IMR-90 (cell line): ENCODE data around the gene ECSIT. TPM values are rescaled to one million over a fixed set of nuclear protein-coding genes. Genes with fewer than 3 reads are reported as not detected.

Experiments used
- ATAC-seq: fragments of 200-7000 bp; cut with Tn5 transposase; 2 replicates; pipeline ENCODE4 v1.9.1; 2020; ENCODE audit warnings: low read depth, mild to moderate bottlenecking, moderate library complexity
- BruUV-seq: library from RNA; stranded (reverse); fragments of 400-500 nt; replicated peaks from 2 replicates; lab custom pipeline; 2021; lab: Mats Ljungman, UMichigan
- CTCF ChIA-PET: fragments of 300-600 bp; formaldehyde crosslinking; extraction: SDS; loops from one replicate; lab custom pipeline; 2021; ENCODE audit warnings: antibody characterized with exemption; lab: Yijun Ruan, JAX
- POLR2A ChIA-PET: fragments of 300-600 bp; sonication (Branson Sonifier 250); formaldehyde crosslinking; loops from one replicate; lab custom pipeline; 2022; ENCODE audit warnings: antibody characterized with exemption; ENCODE audit not compliant: unreplicated experiment; lab: Charles Lee
- DNase-seq: peaks from one replicate; pipeline ENCODE4 v3.0.0; 2013
- H2AFZ ChIP-seq: replicated peaks from 2 replicates; pipeline ENCODE3; 2013; ENCODE audit warnings: low read length, mild to moderate bottlenecking; ENCODE audit not compliant: poor library complexity
- H2AK5ac ChIP-seq: 2 replicates; pipeline ENCODE4 v1.6.1; 2013; ENCODE audit warnings: low read depth, low read length, inconsistent platforms
- H2AK9ac ChIP-seq: replicated peaks from 2 replicates; pipeline ENCODE3; 2013; ENCODE audit warnings: mild to moderate bottlenecking, low read depth, low read length, moderate library complexity; ENCODE audit not compliant: poor library complexity
- H2BK120ac ChIP-seq: 2 replicates; pipeline ENCODE4 v1.6.1; 2013; ENCODE audit warnings: low read depth, low read length, inconsistent platforms
- H2BK15ac ChIP-seq: 3 replicates; pipeline ENCODE4 v1.6.1; 2013; ENCODE audit warnings: low read depth, low read length, inconsistent platforms
- H2BK20ac ChIP-seq: 2 replicates; pipeline ENCODE4 v1.6.1; 2013; ENCODE audit warnings: low read depth, mild to moderate bottlenecking, inconsistent platforms, low read length, moderate library complexity
- H2BK5ac ChIP-seq: 2 replicates; pipeline ENCODE4 v1.6.1; 2013; ENCODE audit warnings: mild to moderate bottlenecking, low read depth, low read length, inconsistent platforms; ENCODE audit not compliant: poor library complexity, severe bottlenecking
- H3K14ac ChIP-seq: replicated peaks from 2 replicates; pipeline ENCODE4 v1.6.1; 2013; ENCODE audit warnings: low read depth, low read length, inconsistent platforms
- H3K18ac ChIP-seq: 2 replicates; pipeline ENCODE4 v1.6.1; 2013; ENCODE audit warnings: low read depth, low read length, control low read depth
- H3K23ac ChIP-seq: 2 replicates; pipeline ENCODE4 v1.6.1; 2013; ENCODE audit warnings: low read depth, low read length, inconsistent platforms
- H3K27ac ChIP-seq: 2 replicates; pipeline ENCODE4 v1.5.1; 2013; ENCODE audit warnings: mild to moderate bottlenecking, control low read depth, low read length; ENCODE audit not compliant: insufficient read depth
- H3K27me3 ChIP-seq: 2 replicates; pipeline ENCODE4 v1.6.1; 2013; ENCODE audit warnings: low read length; ENCODE audit not compliant: control insufficient read depth, insufficient read depth
- H3K36me3 ChIP-seq: 2 replicates; pipeline ENCODE4 v1.6.1; 2013; ENCODE audit warnings: low read length, mixed read lengths; ENCODE audit not compliant: control insufficient read depth, insufficient read depth
- H3K4ac ChIP-seq: 2 replicates; pipeline ENCODE4 v1.6.1; 2013; ENCODE audit warnings: low read depth, low read length, inconsistent platforms
- H3K4me1 ChIP-seq: 2 replicates; pipeline ENCODE4 v1.6.1; 2013; ENCODE audit warnings: low read length, mixed read lengths; ENCODE audit not compliant: control insufficient read depth, insufficient read depth
- H3K4me2 ChIP-seq: 2 replicates; pipeline ENCODE4 v1.6.1; 2013; ENCODE audit warnings: low read depth, mild to moderate bottlenecking, control low read depth, low read length, moderate library complexity
- H3K4me3 ChIP-seq: 2 replicates; pipeline ENCODE4 v1.5.1; 2013; ENCODE audit warnings: low read depth, mild to moderate bottlenecking, control low read depth, low read length, moderate library complexity; ENCODE audit not compliant: insufficient read depth
- H3K56ac ChIP-seq: 2 replicates; pipeline ENCODE4 v1.6.1; 2013; ENCODE audit warnings: low read length, inconsistent platforms; ENCODE audit not compliant: insufficient read depth; ENCODE audit errors: extremely low read depth
- H3K79me1 ChIP-seq, 2 experiments: 2 replicates each; pipeline ENCODE4 v1.6.1; 2013; ENCODE audit warnings: low read length in 2 of 2, inconsistent platforms in 1 of 2, low read depth in 1 of 2
- H3K9ac ChIP-seq: 2 replicates; pipeline ENCODE4 v1.6.1; 2013; ENCODE audit warnings: low read depth, low read length, control low read depth
- H3K9me1 ChIP-seq: 2 replicates; pipeline ENCODE4 v1.6.1; 2013; ENCODE audit warnings: low read length, inconsistent platforms; ENCODE audit not compliant: insufficient read depth
- H3K9me3 ChIP-seq: 2 replicates; pipeline ENCODE4 v1.6.1; 2013; ENCODE audit warnings: low read length; ENCODE audit not compliant: control insufficient read depth, insufficient read depth
- H4K20me1 ChIP-seq: 2 replicates; pipeline ENCODE4 v1.6.1; 2013; ENCODE audit warnings: low read length, inconsistent platforms; ENCODE audit not compliant: insufficient read depth
- H4K5ac ChIP-seq: 2 replicates; pipeline ENCODE4 v1.6.1; 2013; ENCODE audit warnings: mild to moderate bottlenecking, low read depth, low read length, control low read depth
- H4K8ac ChIP-seq, 2 experiments: 2 replicates each; pipeline ENCODE4 v1.6.1; 2013; ENCODE audit warnings: low read depth in 2 of 2, low read length in 2 of 2, control low read depth in 1 of 2, inconsistent platforms in 1 of 2
- H4K91ac ChIP-seq: 2 replicates; pipeline ENCODE4 v1.6.1; 2013; ENCODE audit warnings: low read depth, low read length, inconsistent platforms; ENCODE audit not compliant: insufficient read depth
- BHLHE40 ChIP-seq: fragments of 150-350 bp; IDR thresholded peaks from 2 replicates; pipeline ENCODE4 v1.6.1; 2016; ENCODE audit warnings: mild to moderate bottlenecking, low read depth, low read length
- CEBPB ChIP-seq: IDR thresholded peaks from 2 replicates; pipeline ENCODE4 v1.6.1; 2012; ENCODE audit warnings: low read depth, low read length, improper control_type of control experiment
- CHD1 ChIP-seq: IDR thresholded peaks from 2 replicates; pipeline ENCODE4 v1.6.1; 2012; ENCODE audit warnings: low read depth, low read length, improper control_type of control experiment
- CTCF ChIP-seq: conservative IDR thresholded peaks from 2 replicates; pipeline ENCODE4 v1.5.1; 2012; ENCODE audit warnings: mild to moderate bottlenecking, low read depth, low read length, improper control_type of control experiment
- ELK1 ChIP-seq: fragments of 150-350 bp; IDR thresholded peaks from 2 replicates; pipeline ENCODE4 v1.6.1; 2016; ENCODE audit warnings: low read depth, mild to moderate bottlenecking, low read length, moderate library complexity, borderline replicate concordance
- FOS ChIP-seq: fragments of 150-350 bp; IDR thresholded peaks from 2 replicates; pipeline ENCODE4 v1.6.1; 2016; ENCODE audit warnings: low read depth, low read length
- MAFK ChIP-seq: IDR thresholded peaks from 2 replicates; pipeline ENCODE4 v1.6.1; 2012; ENCODE audit warnings: low read depth, low read length, improper control_type of control experiment
- MAZ ChIP-seq: IDR thresholded peaks from 2 replicates; pipeline ENCODE4 v1.6.1; 2012; ENCODE audit warnings: low read depth, mild to moderate bottlenecking, low read length, improper control_type of control experiment, moderate library complexity, borderline replicate concordance
- MXI1 ChIP-seq: IDR thresholded peaks from 2 replicates; pipeline ENCODE4 v1.6.1; 2012; ENCODE audit warnings: low read depth, mild to moderate bottlenecking, low read length, moderate library complexity, borderline replicate concordance
- NFE2L2 ChIP-seq: fragments of 150-350 bp; IDR thresholded peaks from 2 replicates; pipeline ENCODE4 v1.6.1; 2016; ENCODE audit warnings: low read depth, mild to moderate bottlenecking, low read length
- POLR2A ChIP-seq: IDR thresholded peaks from 2 replicates; pipeline ENCODE4 v1.6.1; 2012; ENCODE audit warnings: mild to moderate bottlenecking, low read depth, low read length
- RAD21 ChIP-seq: IDR thresholded peaks from 2 replicates; pipeline ENCODE4 v1.6.1; 2012; ENCODE audit warnings: low read length, improper control_type of control experiment
- RCOR1 ChIP-seq: IDR thresholded peaks from 2 replicates; pipeline ENCODE4 v1.6.1; 2012; ENCODE audit warnings: mild to moderate bottlenecking, low read length, improper control_type of control experiment; ENCODE audit not compliant: insufficient replicate concordance
- RFX5 ChIP-seq: IDR thresholded peaks from 2 replicates; pipeline ENCODE4 v1.8.0; 2012; ENCODE audit warnings: low read depth, mild to moderate bottlenecking, low read length, moderate library complexity
- SMC3 ChIP-seq: fragments of 150-350 bp; IDR thresholded peaks from 2 replicates; pipeline ENCODE4 v1.6.1; 2016; ENCODE audit warnings: low read depth, mild to moderate bottlenecking, antibody characterized with exemption, low read length, moderate library complexity
- USF2 ChIP-seq: fragments of 150-350 bp; IDR thresholded peaks from 2 replicates; pipeline ENCODE4 v1.6.1; 2017; ENCODE audit warnings: mild to moderate bottlenecking, antibody characterized with exemption, low read length, low read depth
- WGBS, 2 experiments: methylation state at CpG; one replicate each; pipeline versions ENCODE4 v1.1.5 to v1.1.7; 2013; ENCODE audit warnings: missing lambda C conversion rate in 2 of 2; ENCODE audit not compliant: insufficient read length in 1 of 2; ENCODE audit errors: extremely low coverage in 2 of 2; 5-methylcytosine and 5-hydroxymethylcytosine counted together
- dilution Hi-C: fragments of 300-500 bp; cut with HindIII; formaldehyde crosslinking; loops from one replicate; pipeline ENCODE4 v1.14.3; 2018; ENCODE audit warnings: low sequenced_read_pairs; ENCODE audit not compliant: unreplicated experiment
- in situ Hi-C: fragments of 300-500 bp; cut with MboI; formaldehyde crosslinking; loops from 3 replicates; pipeline ENCODE4 v1.14.3; 2019; ENCODE audit warnings: low sequenced_read_pairs, inconsistent platforms, mixed read lengths
- intact Hi-C: fragments of 100-400 bp; cut with micrococcal nuclease; formaldehyde crosslinking; loops from 2 replicates; pipeline ENCODE4 v1.10.0; 2022
- polyA plus RNA-seq, 3 experiments: library from polyadenylated mRNA; depleted of rRNA; stranded (reverse); fragments of >200 nt; gene quantifications; 2 replicates each; pipeline ENCODE4 v1.2.3, GENCODE V29; 2012; ENCODE audit warnings: low replicate concordance in 1 of 3
- total RNA-seq: library from RNA; depleted of rRNA; stranded (reverse); fragments of >200 nt; gene quantifications from 2 replicates; pipeline ENCODE4 v1.2.3, GENCODE V29; 2012

The ECSIT gene
- total and polyA plus RNA-seq, 2 of the 4 experiments (the other 2 are of a cell fraction): 30.5 to 42.3 TPM

- no peak overlapping the region for H4K5ac ChIP-seq
- WGBS, 2 experiments: 83% methylated on average over 10 of the region's 20 CpGs; no CpG with 5 or more reads in 1 of the 2 experiments
- no peaks in the 10 kb centered on the region; the same call in 1 of the 2 replicates for H3K27me3 ChIP-seq
- no peak overlapping the region for H2AK9ac ChIP-seq
- H2AK5ac ChIP-seq: no peak overlapping the region
- H2AFZ ChIP-seq: no peak overlapping the region
- no peak overlapping the region for H4K8ac ChIP-seq
- no peak overlapping the region for H3K27ac ChIP-seq
- H2BK5ac ChIP-seq: no peak overlapping the region
- H3K9me1 ChIP-seq: no peaks in the 10 kb centered on the region
- H4K20me1 ChIP-seq: no peaks in the 10 kb centered on the region
- ChIA-PET POLR2A (no interaction called here), CTCF (no interaction called here)
- no peaks in the 10 kb centered on the region for H3K9me3 ChIP-seq
- no TSS peak for BruUV-seq
- H3K36me3 ChIP-seq: no peaks in the 10 kb centered on the region
- no peak overlapping the region for H3K14ac ChIP-seq
- no peak overlapping the region for H2BK20ac ChIP-seq
- no peak overlapping the region for H3K9ac ChIP-seq
- H3K4me3 ChIP-seq: no peak overlapping the region
- no peak overlapping the region for H3K4me2 ChIP-seq
- H3K4me1 ChIP-seq: no peaks in the 10 kb centered on the region
- H3K56ac ChIP-seq: no peak overlapping the region
- H2BK120ac ChIP-seq: no peak overlapping the region
- H4K91ac ChIP-seq: no peak overlapping the region
- no peak overlapping the region for H3K4ac ChIP-seq
- TF ChIP-seq POLR2A (no peak), MAFK (no peak), RFX5 (no peak), MAZ (no peak), FOS (no peak), RAD21 (no peak), RCOR1 (no peak), BHLHE40 (no peak), SMC3 (no peak), NFE2L2 (no peak), CTCF (no peak), CHD1 (no peak), CEBPB (no peak), USF2 (no peak), ELK1 (no peak), MXI1 (no peak)
- dilution Hi-C loops: no loop called here
- H2BK15ac ChIP-seq: no peak overlapping the region
- H3K18ac ChIP-seq: no peak overlapping the region
- no peak for ATAC-seq
- no peaks in the 10 kb centered on the region for H3K79me1 ChIP-seq
- no peak overlapping the region for H3K23ac ChIP-seq
- in situ Hi-C loops: no loop called here
- DNase-seq: no peak
- intact Hi-C loops: no loop called here
These were observed 71.1 kb downstream of the ECSIT start for GRCh38 chr19:11457831-11458230.
